ENCODE measurements around the gene YBX3. TPM values are rescaled to one million over a fixed set of nuclear protein-coding genes. Genes with fewer than 3 reads are reported as not detected.

YBX3 gene
- total RNA-seq, 4 donors from 2014 or later, result 283 to 649 (median 523) TPM

DNA sequence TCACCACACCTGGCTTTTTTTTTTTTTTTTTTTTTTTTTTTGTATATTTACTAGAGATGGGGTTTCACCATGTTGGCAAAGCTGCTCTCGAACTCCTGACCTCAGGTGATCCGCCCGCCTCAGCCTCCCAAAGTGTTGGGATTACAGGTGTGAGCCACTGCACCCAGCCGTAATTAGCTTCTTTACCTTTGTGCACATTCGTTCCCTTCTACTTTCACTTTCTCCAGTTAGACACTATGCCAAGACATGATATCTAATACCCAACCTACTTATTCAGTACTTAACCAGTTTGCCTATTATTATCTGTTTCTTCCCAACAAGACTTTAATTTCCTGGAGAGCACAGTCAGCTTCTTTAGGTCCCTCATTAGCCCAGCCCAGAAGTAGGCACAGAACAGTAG, 54.6 kb downstream of the YBX3 start:
- H3K4me1 ChIP-seq, result peaks cover 0 to 2% (median 0%) of the 10 kb centered on the region in 3 donors
- H3K4me3 ChIP-seq, result no peak overlapping the region
- H3K36me3 ChIP-seq, result no peaks in the 10 kb centered on the region
- WGBS, 2 donors (ENCODE audit: low coverage in 1 of 2), result 72 to 94% methylated on average over 3 to 5 of the region's 5 CpGs
- no peaks in the 10 kb centered on the region for H3K9me3 ChIP-seq
- H3K27ac ChIP-seq, result no peak overlapping the region
- TF ChIP-seq POLR2A (IDR thresholded peaks at IDR 0.05), result no peak
- TF ChIP-seq POLR2AphosphoS5 (IDR thresholded peaks at IDR 0.05), result no peak
- TF ChIP-seq, protein P1, sequence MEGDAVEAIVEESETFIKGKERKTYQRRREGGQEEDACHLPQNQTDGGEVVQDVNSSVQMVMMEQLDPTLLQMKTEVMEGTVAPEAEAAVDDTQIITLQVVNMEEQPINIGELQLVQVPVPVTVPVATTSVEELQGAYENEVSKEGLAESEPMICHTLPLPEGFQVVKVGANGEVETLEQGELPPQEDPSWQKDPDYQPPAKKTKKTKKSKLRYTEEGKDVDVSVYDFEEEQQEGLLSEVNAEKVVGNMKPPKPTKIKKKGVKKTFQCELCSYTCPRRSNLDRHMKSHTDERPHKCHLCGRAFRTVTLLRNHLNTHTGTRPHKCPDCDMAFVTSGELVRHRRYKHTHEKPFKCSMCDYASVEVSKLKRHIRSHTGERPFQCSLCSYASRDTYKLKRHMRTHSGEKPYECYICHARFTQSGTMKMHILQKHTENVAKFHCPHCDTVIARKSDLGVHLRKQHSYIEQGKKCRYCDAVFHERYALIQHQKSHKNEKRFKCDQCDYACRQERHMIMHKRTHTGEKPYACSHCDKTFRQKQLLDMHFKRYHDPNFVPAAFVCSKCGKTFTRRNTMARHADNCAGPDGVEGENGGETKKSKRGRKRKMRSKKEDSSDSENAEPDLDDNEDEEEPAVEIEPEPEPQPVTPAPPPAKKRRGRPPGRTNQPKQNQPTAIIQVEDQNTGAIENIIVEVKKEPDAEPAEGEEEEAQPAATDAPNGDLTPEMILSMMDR (IDR thresholded peaks at IDR 0.05), result no peak
- no peak for TF ChIP-seq EP300 (IDR thresholded peaks at IDR 0.05)
- peaks cover 25% of the 10 kb centered on the region for H3K27me3 ChIP-seq
- ATAC-seq, result no peak

DNA sequence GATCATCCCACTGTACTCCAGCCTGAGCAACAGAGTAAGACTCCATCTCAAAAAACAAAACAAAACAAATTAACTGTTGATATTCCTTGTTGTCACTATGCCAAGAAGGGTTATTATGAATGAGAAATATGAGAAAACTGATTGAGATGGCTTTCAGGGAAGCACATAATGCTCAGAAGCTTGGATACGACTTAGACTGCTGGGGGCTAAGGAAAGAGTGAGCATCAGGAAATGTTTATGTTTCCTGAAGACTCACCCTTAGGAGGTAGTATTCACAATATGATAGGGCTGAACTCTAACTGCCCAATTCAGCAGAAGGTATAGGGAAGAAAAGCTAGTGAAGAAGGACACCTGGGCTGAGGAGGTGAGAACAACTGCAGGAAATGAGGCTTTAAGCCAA, 55.5 kb downstream of the YBX3 start:
- TF ChIP-seq, protein P1 (IDR thresholded peaks at IDR 0.05), result no peak
- TF ChIP-seq POLR2A (IDR thresholded peaks at IDR 0.05) (no peak), EP300 (IDR thresholded peaks at IDR 0.05) (no peak), POLR2AphosphoS5 (IDR thresholded peaks at IDR 0.05) (no peak)
- Histone ChIP-seq H3K4me1 (no peaks in the 10 kb centered on the region), H3K4me3 (no peak overlapping the region), H3K27ac (no peak overlapping the region), H3K9me3 (no peaks in the 10 kb centered on the region), H3K27me3 (peaks cover 16% of the 10 kb centered on the region), H3K36me3 (no peaks in the 10 kb centered on the region)
- 50 to 75% methylated on average over 1 of the region's 1 CpG for WGBS, 2 donors (ENCODE audit: low coverage in 1 of 2)
- no peak for ATAC-seq

DNA sequence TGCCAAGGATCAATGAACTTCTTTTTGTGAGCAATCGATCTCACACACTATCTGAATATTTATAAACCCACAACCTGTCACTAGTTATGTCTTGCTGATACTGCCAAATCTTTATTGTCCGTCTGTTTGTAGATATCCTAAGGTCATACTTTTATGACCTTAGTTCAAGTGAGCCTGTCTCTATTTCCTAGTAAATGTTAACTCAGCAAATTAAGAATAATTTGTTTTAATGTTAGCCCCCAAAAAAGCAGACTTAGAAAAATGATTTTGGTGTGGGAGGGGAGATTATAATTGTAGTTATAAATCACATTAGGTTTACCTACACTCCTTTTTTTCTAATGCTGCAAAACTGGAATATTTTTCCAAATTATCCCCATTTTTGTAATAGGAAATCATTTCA, 58.6 kb downstream of the YBX3 start:
- Histone ChIP-seq H3K27me3 (no peaks in the 10 kb centered on the region), H3K9me3 (no peaks in the 10 kb centered on the region), H3K27ac (no peak overlapping the region), H3K36me3 (no peaks in the 10 kb centered on the region), H3K4me1 (no peaks in the 10 kb centered on the region), H3K4me3 (no peak overlapping the region)
- 57 to 75% methylated on average over 2 of the region's 2 CpGs for WGBS, 2 donors (ENCODE audit: low coverage in 1 of 2)
- TF ChIP-seq, protein P1 (IDR thresholded peaks at IDR 0.05), result no peak
- no peak for TF ChIP-seq POLR2A (IDR thresholded peaks at IDR 0.05)
- TF ChIP-seq EP300 (IDR thresholded peaks at IDR 0.05), result no peak
- TF ChIP-seq POLR2AphosphoS5 (IDR thresholded peaks at IDR 0.05), result no peak
- ATAC-seq, result no peak

DNA sequence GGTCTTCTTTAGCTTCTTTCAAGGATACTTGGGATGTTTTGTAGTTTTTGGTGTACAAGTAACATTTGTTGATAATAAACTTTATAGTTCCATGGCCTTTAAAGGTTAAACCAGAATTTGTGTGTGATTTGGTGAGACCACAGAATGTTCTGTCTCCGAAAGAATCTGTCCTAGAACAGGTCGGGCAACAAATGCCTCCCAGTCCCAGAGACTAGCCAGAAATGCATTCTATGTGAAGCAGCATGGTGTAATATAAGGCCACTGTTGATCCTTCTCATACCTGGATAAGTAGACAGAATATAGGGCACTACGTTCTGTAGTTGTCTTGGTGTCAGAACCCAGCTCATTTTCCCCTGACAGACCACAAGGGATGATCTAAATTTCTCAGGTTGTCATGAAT, 59.3 kb downstream of the YBX3 start:
- TF ChIP-seq EP300 (IDR thresholded peaks at IDR 0.05) (no peak), POLR2AphosphoS5 (IDR thresholded peaks at IDR 0.05) (no peak), POLR2A (IDR thresholded peaks at IDR 0.05) (no peak)
- TF ChIP-seq, protein P1 (IDR thresholded peaks at IDR 0.05), result no peak

DNA sequence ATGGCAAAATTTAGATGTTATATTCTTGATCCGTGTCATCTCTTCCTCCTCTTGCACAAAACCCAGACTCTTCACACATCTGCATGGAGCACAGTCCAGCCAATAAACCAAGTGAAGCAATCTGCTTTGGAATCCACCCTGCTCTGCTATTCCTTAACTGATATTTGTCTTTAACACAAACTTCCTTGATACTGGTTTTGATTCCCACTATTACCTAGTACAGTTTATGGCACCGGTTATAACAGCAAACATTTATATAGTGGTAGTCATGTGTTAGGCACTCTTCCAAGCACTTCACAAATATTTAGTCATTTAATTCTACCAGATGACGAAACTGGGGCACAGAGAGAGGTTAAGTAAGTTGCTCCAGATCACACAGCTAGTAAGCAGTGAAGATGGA, 61.8 kb downstream of the YBX3 start:
- WGBS, 2 donors (ENCODE audit: low coverage in 1 of 2), result 65 to 67% methylated on average over 2 to 3 of the region's 3 CpGs
- no peak for ATAC-seq
- TF ChIP-seq POLR2A (IDR thresholded peaks at IDR 0.05) (no peak), EP300 (IDR thresholded peaks at IDR 0.05) (no peak), POLR2AphosphoS5 (IDR thresholded peaks at IDR 0.05) (no peak)
- TF ChIP-seq, protein P1 (IDR thresholded peaks at IDR 0.05), result no peak

More for the DNA sequence above, 59.3 kb downstream of the YBX3 start:
- Histone ChIP-seq H3K9me3 (no peaks in the 10 kb centered on the region), H3K4me1 (no peaks in the 10 kb centered on the region), H3K27me3 (no peaks in the 10 kb centered on the region), H3K36me3 (no peaks in the 10 kb centered on the region), H3K4me3 (no peak overlapping the region), H3K27ac (no peak overlapping the region)
- WGBS, 2 donors (ENCODE audit: low coverage in 1 of 2), result 71 to 79% methylated on average over 3 of the region's 3 CpGs
- no peak for ATAC-seq

More for the DNA sequence above, 61.8 kb downstream of the YBX3 start:
- Histone ChIP-seq H3K27me3 (no peaks in the 10 kb centered on the region), H3K4me3 (no peak overlapping the region), H3K27ac (no peak overlapping the region), H3K4me1 (no peaks in the 10 kb centered on the region), H3K9me3 (no peaks in the 10 kb centered on the region), H3K36me3 (no peaks in the 10 kb centered on the region)

Measured in gastroesophageal sphincter (tissue), 4 donors.